Hepatocyte (in vitro differentiated cells): ENCODE results near the gene CCDC9B.

ENCODE experiments used
- EZH2phosphoT487 ChIP-seq: fragments of 200-600 bp; sonication (generic); IDR thresholded peaks from one replicate; pipeline ENCODE4 v1.6.1; 2018; ENCODE audit warnings: antibody characterized with exemption, mild to moderate bottlenecking, low read depth, moderate library complexity; ENCODE audit not compliant: unreplicated experiment, severe bottlenecking
- TF ChIP-seq, protein P1 (sequence below): fragments of 200-600 bp; sonication (generic); IDR thresholded peaks from 2 replicates; pipeline ENCODE4 v1.5.1; 2016; ENCODE audit warnings: antibody characterized with exemption, mild to moderate bottlenecking; ENCODE audit not compliant: poor library complexity

DNA sequence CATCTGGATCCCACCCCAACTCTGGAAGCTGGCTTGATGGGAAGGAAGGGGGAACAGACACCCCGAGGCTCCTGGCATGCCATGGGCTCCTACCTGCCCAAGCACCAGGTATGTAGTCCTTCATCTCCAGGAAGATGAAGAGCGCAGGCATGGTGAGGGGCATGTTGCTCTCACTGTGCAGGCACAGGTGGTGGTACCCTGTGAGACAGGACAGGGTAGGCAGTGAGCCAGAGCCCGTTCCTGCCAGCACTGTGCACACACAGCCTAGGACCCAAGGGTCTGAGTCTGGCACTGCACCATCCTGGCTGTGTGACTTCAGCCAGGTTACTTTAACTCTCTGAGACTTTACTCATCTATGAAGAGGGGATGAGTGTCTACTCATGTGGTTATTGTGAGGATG is 48.5 kb downstream of the CCDC9B start:
- TF ChIP-seq, protein P1, sequence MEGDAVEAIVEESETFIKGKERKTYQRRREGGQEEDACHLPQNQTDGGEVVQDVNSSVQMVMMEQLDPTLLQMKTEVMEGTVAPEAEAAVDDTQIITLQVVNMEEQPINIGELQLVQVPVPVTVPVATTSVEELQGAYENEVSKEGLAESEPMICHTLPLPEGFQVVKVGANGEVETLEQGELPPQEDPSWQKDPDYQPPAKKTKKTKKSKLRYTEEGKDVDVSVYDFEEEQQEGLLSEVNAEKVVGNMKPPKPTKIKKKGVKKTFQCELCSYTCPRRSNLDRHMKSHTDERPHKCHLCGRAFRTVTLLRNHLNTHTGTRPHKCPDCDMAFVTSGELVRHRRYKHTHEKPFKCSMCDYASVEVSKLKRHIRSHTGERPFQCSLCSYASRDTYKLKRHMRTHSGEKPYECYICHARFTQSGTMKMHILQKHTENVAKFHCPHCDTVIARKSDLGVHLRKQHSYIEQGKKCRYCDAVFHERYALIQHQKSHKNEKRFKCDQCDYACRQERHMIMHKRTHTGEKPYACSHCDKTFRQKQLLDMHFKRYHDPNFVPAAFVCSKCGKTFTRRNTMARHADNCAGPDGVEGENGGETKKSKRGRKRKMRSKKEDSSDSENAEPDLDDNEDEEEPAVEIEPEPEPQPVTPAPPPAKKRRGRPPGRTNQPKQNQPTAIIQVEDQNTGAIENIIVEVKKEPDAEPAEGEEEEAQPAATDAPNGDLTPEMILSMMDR, result no peak
- no peak for TF ChIP-seq EZH2phosphoT487
